Measurements from ENCODE around the gene POLN. TPM values are rescaled to one million over a fixed set of nuclear protein-coding genes. Genes with fewer than 3 reads are reported as not detected.

POLN gene
- total RNA-seq, 1 experiment from 2014 or later: 0.26 TPM

DNA sequence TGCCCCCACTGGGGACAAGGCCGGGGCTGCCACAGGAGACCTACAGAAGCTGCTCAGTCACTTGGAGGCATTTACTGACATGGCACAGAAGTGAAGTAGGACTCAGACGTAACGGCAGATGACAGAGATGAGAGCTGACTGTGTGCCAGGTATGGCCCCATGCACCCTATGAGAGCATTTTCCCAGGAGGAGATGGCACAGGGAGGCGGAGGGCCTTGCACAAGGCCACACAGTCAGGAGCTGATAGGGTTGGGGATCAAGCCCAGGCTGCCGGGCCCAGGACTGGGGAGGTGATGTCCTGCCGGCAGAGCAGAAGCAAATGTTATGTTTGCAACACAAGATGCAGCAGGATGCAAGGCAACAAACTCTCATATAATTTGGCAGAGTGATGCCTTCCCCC is 148.7 kb downstream of the POLN start:
- ATAC-seq: no peak
- Histone ChIP-seq H3K4me2 (ENCODE audit: low read length) (no peak overlapping the region), H3K9ac (ENCODE audit: low read length) (no peak overlapping the region), H3K4me3 (ENCODE audit: low read length) (no peak overlapping the region), H3K79me2 (ENCODE audit: low read length) (no peaks in the 10 kb centered on the region), H4K20me1 (ENCODE audit: low read length) (no peaks in the 10 kb centered on the region), H3K9me2 (replicated peaks; ENCODE audit: low read length) (no peaks in the 10 kb centered on the region), H3K27me3 (ENCODE audit: low read length) (no peaks in the 10 kb centered on the region), H3K4me1 (ENCODE audit: insufficient read depth, low read length) (peaks cover 7% of the 10 kb centered on the region), H3F3A (ENCODE audit: low read length, unreplicated experiment) (no peaks in the 10 kb centered on the region), H3K36me3 (ENCODE audit: low read depth, low read length) (no peaks in the 10 kb centered on the region), H3K27ac (ENCODE audit: low read length) (no peak overlapping the region), H3K9me3 (ENCODE audit: low read length) (no peaks in the 10 kb centered on the region), H2AFZ (ENCODE audit: low read length) (no peak overlapping the region)
- no peak for DNase-seq
- BruUV-seq (replicated peaks): no TSS peak
- TF ChIP-seq, protein P1, sequence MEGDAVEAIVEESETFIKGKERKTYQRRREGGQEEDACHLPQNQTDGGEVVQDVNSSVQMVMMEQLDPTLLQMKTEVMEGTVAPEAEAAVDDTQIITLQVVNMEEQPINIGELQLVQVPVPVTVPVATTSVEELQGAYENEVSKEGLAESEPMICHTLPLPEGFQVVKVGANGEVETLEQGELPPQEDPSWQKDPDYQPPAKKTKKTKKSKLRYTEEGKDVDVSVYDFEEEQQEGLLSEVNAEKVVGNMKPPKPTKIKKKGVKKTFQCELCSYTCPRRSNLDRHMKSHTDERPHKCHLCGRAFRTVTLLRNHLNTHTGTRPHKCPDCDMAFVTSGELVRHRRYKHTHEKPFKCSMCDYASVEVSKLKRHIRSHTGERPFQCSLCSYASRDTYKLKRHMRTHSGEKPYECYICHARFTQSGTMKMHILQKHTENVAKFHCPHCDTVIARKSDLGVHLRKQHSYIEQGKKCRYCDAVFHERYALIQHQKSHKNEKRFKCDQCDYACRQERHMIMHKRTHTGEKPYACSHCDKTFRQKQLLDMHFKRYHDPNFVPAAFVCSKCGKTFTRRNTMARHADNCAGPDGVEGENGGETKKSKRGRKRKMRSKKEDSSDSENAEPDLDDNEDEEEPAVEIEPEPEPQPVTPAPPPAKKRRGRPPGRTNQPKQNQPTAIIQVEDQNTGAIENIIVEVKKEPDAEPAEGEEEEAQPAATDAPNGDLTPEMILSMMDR (conservative IDR thresholded peaks at IDR 0.05; ENCODE audit: low read depth, low read length): no peak
- TF ChIP-seq EZH2 (IDR thresholded peaks at IDR 0.05; ENCODE audit: low read length, unreplicated experiment) (no peak), EZH2phosphoT487 (IDR thresholded peaks at IDR 0.05; ENCODE audit: borderline replicate concordance, low read length) (no peak)
- POLR2A ChIA-PET (ENCODE audit: unreplicated experiment): no interaction called here
- CTCF ChIA-PET: no interaction called here
- intact Hi-C loops (cut with micrococcal nuclease): no loop called here

DNA sequence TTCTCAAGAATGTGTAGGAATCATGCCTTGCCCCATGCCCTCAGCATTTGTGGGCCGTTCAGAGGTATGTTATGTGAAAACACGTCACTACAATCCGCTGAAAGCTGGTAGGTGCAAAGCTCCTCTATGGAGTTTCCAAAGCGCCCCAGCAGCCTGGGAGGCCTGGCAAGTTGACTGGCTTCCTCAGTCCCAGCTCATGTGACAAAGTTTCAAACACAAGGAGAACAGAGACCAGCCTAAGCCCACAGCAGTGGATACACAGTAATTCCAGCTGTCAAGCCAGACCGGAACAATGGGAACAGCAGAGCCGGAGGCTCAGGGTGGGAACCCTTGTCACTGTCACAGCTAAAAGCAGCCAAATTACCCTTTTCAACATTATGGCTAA is 149.3 kb downstream of the POLN start:
- DNase-seq (no peak), ATAC-seq (no peak)
- CTCF ChIA-PET: no interaction called here
- H3K27ac ChIP-seq (ENCODE audit: low read length): no peak overlapping the region
- H3K9me3 ChIP-seq (ENCODE audit: low read length): no peaks in the 10 kb centered on the region
- H3F3A ChIP-seq (ENCODE audit: low read length, unreplicated experiment): no peaks in the 10 kb centered on the region
- peaks cover 7% of the 10 kb centered on the region for H3K4me1 ChIP-seq (ENCODE audit: insufficient read depth, low read length)
- no peak for TF ChIP-seq EZH2 (IDR thresholded peaks at IDR 0.05; ENCODE audit: low read length, unreplicated experiment)
- TF ChIP-seq, protein P1 (conservative IDR thresholded peaks at IDR 0.05; ENCODE audit: low read depth, low read length): no peak
- no peak for TF ChIP-seq EZH2phosphoT487 (IDR thresholded peaks at IDR 0.05; ENCODE audit: borderline replicate concordance, low read length)
- BruUV-seq (replicated peaks): no TSS peak
- no peaks in the 10 kb centered on the region for H4K20me1 ChIP-seq (ENCODE audit: low read length)
- intact Hi-C loops (cut with micrococcal nuclease): no loop called here
- H3K27me3 ChIP-seq (ENCODE audit: low read length): no peaks in the 10 kb centered on the region
- POLR2A ChIA-PET (ENCODE audit: unreplicated experiment): no interaction called here
- H3K36me3 ChIP-seq (ENCODE audit: low read depth, low read length): no peaks in the 10 kb centered on the region
- no peaks in the 10 kb centered on the region for H3K79me2 ChIP-seq (ENCODE audit: low read length)
- no peak overlapping the region for H3K9ac ChIP-seq (ENCODE audit: low read length)
- H3K4me2 ChIP-seq (ENCODE audit: low read length): no peak overlapping the region
- no peak overlapping the region for H3K4me3 ChIP-seq (ENCODE audit: low read length)
- no peak overlapping the region for H2AFZ ChIP-seq (ENCODE audit: low read length)
- H3K9me2 ChIP-seq (replicated peaks; ENCODE audit: low read length): no peaks in the 10 kb centered on the region

DNA sequence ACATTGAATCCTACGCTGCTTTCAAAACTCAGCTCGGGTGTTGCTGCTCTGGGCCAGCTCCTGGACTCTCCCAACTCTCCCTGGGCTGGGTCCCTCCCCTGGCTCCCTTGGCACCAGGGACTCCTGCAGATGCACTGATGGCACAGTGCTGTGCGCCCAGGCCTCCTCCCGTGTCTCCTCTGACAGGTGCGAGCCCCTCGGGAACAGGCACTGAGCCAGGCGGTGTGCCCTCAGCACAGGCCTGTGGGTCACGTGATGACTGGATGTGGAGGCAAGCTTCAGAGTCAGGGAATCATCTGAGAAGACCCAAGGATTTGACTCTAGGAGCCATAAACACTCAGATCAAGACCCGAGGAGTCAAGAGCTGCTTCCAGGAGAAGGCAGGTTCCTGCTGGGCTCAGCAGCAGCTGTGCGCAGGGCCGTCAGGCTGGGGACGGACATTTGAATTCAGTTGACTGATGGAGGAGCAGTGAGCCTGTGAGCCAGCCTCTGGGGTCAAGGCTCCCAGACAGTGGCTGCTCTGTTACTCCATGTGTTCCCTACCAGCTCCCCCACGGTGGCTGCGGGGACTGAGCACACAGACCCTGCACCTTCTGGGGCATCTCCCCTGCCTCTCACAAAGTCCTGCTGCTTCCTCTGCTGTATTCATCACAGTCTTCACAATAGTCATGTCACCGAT is 149.8 kb downstream of the POLN start:
- Histone ChIP-seq H3K9ac (ENCODE audit: low read length) (no peak overlapping the region), H3K79me2 (ENCODE audit: low read length) (no peaks in the 10 kb centered on the region), H3K4me1 (ENCODE audit: insufficient read depth, low read length) (peaks cover 7% of the 10 kb centered on the region), H3F3A (ENCODE audit: low read length, unreplicated experiment) (no peaks in the 10 kb centered on the region), H3K4me3 (ENCODE audit: low read length) (no peak overlapping the region), H3K9me3 (ENCODE audit: low read length) (no peaks in the 10 kb centered on the region), H3K9me2 (replicated peaks; ENCODE audit: low read length) (no peaks in the 10 kb centered on the region), H3K4me2 (ENCODE audit: low read length) (no peak overlapping the region), H3K27me3 (ENCODE audit: low read length) (no peaks in the 10 kb centered on the region), H3K36me3 (ENCODE audit: low read depth, low read length) (no peaks in the 10 kb centered on the region), H2AFZ (ENCODE audit: low read length) (no peak overlapping the region), H3K27ac (ENCODE audit: low read length) (no peak overlapping the region), H4K20me1 (ENCODE audit: low read length) (no peaks in the 10 kb centered on the region)
- ATAC-seq (no peak), DNase-seq (no peak)
- no TSS peak for BruUV-seq (replicated peaks)
- POLR2A ChIA-PET (ENCODE audit: unreplicated experiment): no interaction called here
- intact Hi-C loops (cut with micrococcal nuclease): no loop called here
- CTCF ChIA-PET: no interaction called here
- TF ChIP-seq, protein P1 (conservative IDR thresholded peaks at IDR 0.05; ENCODE audit: low read depth, low read length): no peak
- TF ChIP-seq EZH2 (IDR thresholded peaks at IDR 0.05; ENCODE audit: low read length, unreplicated experiment): no peak
- TF ChIP-seq EZH2phosphoT487 (IDR thresholded peaks at IDR 0.05; ENCODE audit: borderline replicate concordance, low read length): no peak

All from PC-3 (cell line).